HepG2 (cell line): Measurements from ENCODE around the gene PTPRD. TPM values are rescaled to one million over a fixed set of nuclear protein-coding genes. Genes with fewer than 3 reads are reported as not detected.

Experiments used
- ATAC-seq: fragments of 200-7000 bp; cut with Tn5 transposase; 3 replicates; pipeline ENCODE4 v1.9.1; 2020; ENCODE audit warnings: mild to moderate bottlenecking, moderate library complexity
- BruUV-seq: library from RNA; stranded (reverse); fragments of 400-500 nt; replicated peaks from 2 replicates; lab custom pipeline; 2021; lab: Mats Ljungman, UMichigan
- CTCF ChIA-PET: fragments of 300-600 bp; formaldehyde crosslinking; extraction: SDS; loops from one replicate; lab custom pipeline; 2021; ENCODE audit warnings: low total read pairs, inconsistent platforms, low intra/inter-chr PET ratio; lab: Yijun Ruan, JAX
- POLR2A ChIA-PET: fragments of 350-600 bp; sonication (Branson Sonifier 250); formaldehyde crosslinking; loops from one replicate; lab custom pipeline; 2020; ENCODE audit warnings: antibody characterized with exemption, inconsistent platforms; lab: Yijun Ruan, JAX
- DNase-seq: peaks from one replicate; pipeline ENCODE4 v3.0.0-alpha.2; 2015; ENCODE audit warnings: low spot score
- FAIRE-seq: peaks from 3 replicates; lab custom pipeline; 2011; peaks lifted over from hg19 to GRCh38; lab: Jason Lieb, UNC
- H2AFZ ChIP-seq: one replicate; pipeline ENCODE4 v1.6.1; 2011; ENCODE audit warnings: low read length, inconsistent platforms
- H3K27ac ChIP-seq: fragments of 300-600 bp; 3 replicates; pipeline ENCODE4 v1.8.0; 2011; ENCODE audit warnings: mixed run types, mild to moderate bottlenecking, mixed read lengths, low read length, inconsistent platforms; ENCODE audit not compliant: insufficient read depth; ENCODE audit errors: extremely low read length
- H3K27me3 ChIP-seq, 2 experiments: fragments of 200-600 bp in 1 of 2; 2 replicates in 1 of 2; 3 replicates in 1 of 2; pipeline versions ENCODE4 v1.6.0 to v1.8.0; 2011; ENCODE audit warnings: low read length in 2 of 2, mild to moderate bottlenecking in 2 of 2, moderate library complexity in 2 of 2, inconsistent platforms in 1 of 2; ENCODE audit not compliant: insufficient read depth in 2 of 2, control insufficient read depth in 1 of 2
- H3K36me3 ChIP-seq, 2 experiments: fragments of 200-600 bp in 1 of 2; replicated peaks in 1 of 2; 2 replicates in 1 of 2; 3 replicates in 1 of 2; pipeline versions ENCODE4 v1.5.1 to v1.8.0; 2011; ENCODE audit warnings: low read length in 2 of 2, inconsistent platforms in 1 of 2; ENCODE audit not compliant: insufficient read depth in 2 of 2, control insufficient read depth in 1 of 2
- H3K4me1 ChIP-seq: 2 replicates; pipeline ENCODE4 v1.5.1; 2012; ENCODE audit warnings: low read length, inconsistent platforms; ENCODE audit not compliant: insufficient read depth
- H3K4me2 ChIP-seq: 2 replicates; pipeline ENCODE4 v1.6.0; 2011; ENCODE audit warnings: low read depth, low read length, inconsistent platforms
- H3K4me3 ChIP-seq, 3 experiments: fragments of 200-600 bp in 1 of 3; sonication (generic), shearing (Covaris generic) in 1 of 3; replicated peaks in 1 of 3; 2 replicates each; pipeline ENCODE4 v1.5.1; 2011 to 2016; ENCODE audit warnings: low read length in 3 of 3, inconsistent platforms in 2 of 3, low read depth in 2 of 3, mild to moderate bottlenecking in 2 of 3, control low read depth in 1 of 3, mixed read lengths in 1 of 3; ENCODE audit not compliant: insufficient read depth in 1 of 3
- H3K79me2 ChIP-seq: one replicate; pipeline ENCODE4 v1.6.1; 2011; ENCODE audit warnings: low read length, inconsistent platforms; ENCODE audit not compliant: insufficient read depth
- H3K9ac ChIP-seq: 2 replicates; pipeline ENCODE4 v1.6.0; 2011; ENCODE audit warnings: mild to moderate bottlenecking, low read depth, low read length, inconsistent platforms; ENCODE audit not compliant: insufficient read depth
- H3K9me3 ChIP-seq: 2 replicates; pipeline ENCODE4 v1.5.1; 2012; ENCODE audit warnings: mild to moderate bottlenecking, low read length
- H4K20me1 ChIP-seq: 2 replicates; pipeline ENCODE4 v1.6.0; 2011; ENCODE audit warnings: inconsistent platforms, mild to moderate bottlenecking, low read length, moderate library complexity; ENCODE audit not compliant: insufficient read depth
- CBX2 ChIP-seq, 2 experiments: fragments of 200-600 bp in 1 of 2; sonication (generic); formaldehyde crosslinking in 1 of 2; IDR thresholded peaks; 2 replicates each; pipeline versions ENCODE4 v1.7.0 to v1.8.1; 2018 to 2022; ENCODE audit warnings: low read depth in 2 of 2, low read length in 1 of 2, mild to moderate bottlenecking in 1 of 2, missing genetic modification reagents in 1 of 2
- HNRNPH1 ChIP-seq: fragments of 200-400 bp; formaldehyde crosslinking; optimal IDR thresholded peaks from 2 replicates; pipeline ENCODE3; 2017; ENCODE audit warnings: mild to moderate bottlenecking, low read depth, low read length
- NAIF1 ChIP-seq: sonication (generic); formaldehyde crosslinking; IDR thresholded peaks from 2 replicates; pipeline ENCODE4 v1.5.0; 2020; ENCODE audit warnings: mild to moderate bottlenecking, missing genetic modification reagents, borderline replicate concordance
- POLR2G ChIP-seq: fragments of 200-400 bp; formaldehyde crosslinking; IDR thresholded peaks from 2 replicates; pipeline ENCODE4 v1.6.1; 2018; ENCODE audit warnings: mild to moderate bottlenecking, low read depth, low read length, moderate library complexity
- RORA ChIP-seq: sonication (generic); formaldehyde crosslinking; IDR thresholded peaks from 2 replicates; pipeline ENCODE4 v1.5.0; 2020; ENCODE audit warnings: mild to moderate bottlenecking, missing genetic modification reagents, moderate library complexity
- RXRB ChIP-seq: IDR thresholded peaks from 2 replicates; pipeline ENCODE4 v1.6.1; 2016; ENCODE audit warnings: borderline replicate concordance, missing genetic modification reagents, missing compliant biosample characterization
- SMC3 ChIP-seq: IDR thresholded peaks from 2 replicates; pipeline ENCODE4 v1.6.1; 2011; ENCODE audit warnings: low read length, improper control_type of control experiment
- SMYD3 ChIP-seq: sonication (generic); formaldehyde crosslinking; IDR thresholded peaks from 2 replicates; pipeline ENCODE4 v1.8.1; 2023; ENCODE audit warnings: mild to moderate bottlenecking, missing genetic modification reagents
- SOX5 ChIP-seq: IDR thresholded peaks from 2 replicates; pipeline ENCODE4 v1.6.1; 2016; ENCODE audit warnings: borderline replicate concordance
- SP1 ChIP-seq, 2 experiments: fragments of 450-650 bp in 1 of 2; sonication (generic) in 1 of 2; formaldehyde crosslinking in 1 of 2; IDR thresholded peaks; 2 replicates each; pipeline versions ENCODE4 v1.4.0 to v1.6.1; 2016 to 2020; ENCODE audit warnings: missing genetic modification reagents in 1 of 2
- ZNF138 ChIP-seq: sonication (generic); formaldehyde crosslinking; IDR thresholded peaks from 2 replicates; pipeline ENCODE4 v1.5.0; 2020; ENCODE audit warnings: mild to moderate bottlenecking, low read depth, missing genetic modification reagents
- ZNF333 ChIP-seq: sonication (generic); formaldehyde crosslinking; IDR thresholded peaks from 2 replicates; pipeline ENCODE4 v1.4.0; 2020; ENCODE audit warnings: mild to moderate bottlenecking, missing genetic modification reagents, borderline replicate concordance
- ZNF354B ChIP-seq: sonication (generic); formaldehyde crosslinking; IDR thresholded peaks from 2 replicates; pipeline ENCODE4 v1.8.0; 2022; ENCODE audit warnings: mild to moderate bottlenecking, missing genetic modification reagents
- WGBS: methylation state at CpG from one replicate; pipeline ENCODE4 v1.1.6; 2017; ENCODE audit warnings: low lambda C conversion rate; 5-methylcytosine and 5-hydroxymethylcytosine counted together
- in situ Hi-C: cut with HindIII; loops from 2 replicates; pipeline ENCODE4 v1.10.0; 2017; ENCODE audit warnings: low pct_unique_long_range_greater_than_20kb; ENCODE audit not compliant: extremely low pct_ligation_motif_present
- intact Hi-C: fragments of 100-400 bp; cut with micrococcal nuclease; formaldehyde crosslinking; loops from one replicate; pipeline ENCODE4 v1.10.0; 2022; ENCODE audit not compliant: unreplicated experiment
- polyA plus RNA-seq, 8 experiments: library from polyadenylated mRNA; depleted of rRNA in 3 of 8; stranded (reverse) in 7 of 8; unstranded in 1 of 8; fragments of >200 nt; fragmentation: Illumina TruSeq in 4 of 8; extraction: Trizol in 4 of 8; gene quantifications; 2 replicates each; pipeline versions ENCODE4 v1.2.1 to v1.2.3, GENCODE V29; 2011 to 2016; ENCODE audit warnings: low read depth in 4 of 8, missing spikeins in 1 of 8, mixed read lengths in 1 of 8; ENCODE audit not compliant: insufficient read depth in 1 of 8
- total RNA-seq, 5 experiments: library from RNA; depleted of rRNA; stranded (reverse); fragments of >200 nt; fragmentation: Illumina TruSeq; extraction: Trizol; gene quantifications; 2 replicates each; pipeline ENCODE4 v1.2.3, GENCODE V29; 2016; ENCODE audit warnings: low read depth in 1 of 5
- TF ChIP-seq, protein P1 (sequence below): sonication (generic); formaldehyde crosslinking; IDR thresholded peaks from 2 replicates; pipeline ENCODE4 v1.4.0; 2020; ENCODE audit warnings: missing genetic modification reagents, mild to moderate bottlenecking, borderline replicate concordance
- TF ChIP-seq, protein P2 (sequence below): sonication (generic); formaldehyde crosslinking; IDR thresholded peaks from 2 replicates; pipeline ENCODE4; 2020; ENCODE audit warnings: missing genetic modification reagents, mild to moderate bottlenecking, borderline replicate concordance

The PTPRD gene
- total and polyA plus RNA-seq, 2 of the 13 experiments (the other 11 are each of a cell fraction or from before 2014, with no cell fraction given) = 0.05 TPM; not detected in 1

GRCh38 chr9:9521033-9521779, 1091.6 kb downstream of the PTPRD start (continued):
- TF ChIP-seq, protein P1, sequence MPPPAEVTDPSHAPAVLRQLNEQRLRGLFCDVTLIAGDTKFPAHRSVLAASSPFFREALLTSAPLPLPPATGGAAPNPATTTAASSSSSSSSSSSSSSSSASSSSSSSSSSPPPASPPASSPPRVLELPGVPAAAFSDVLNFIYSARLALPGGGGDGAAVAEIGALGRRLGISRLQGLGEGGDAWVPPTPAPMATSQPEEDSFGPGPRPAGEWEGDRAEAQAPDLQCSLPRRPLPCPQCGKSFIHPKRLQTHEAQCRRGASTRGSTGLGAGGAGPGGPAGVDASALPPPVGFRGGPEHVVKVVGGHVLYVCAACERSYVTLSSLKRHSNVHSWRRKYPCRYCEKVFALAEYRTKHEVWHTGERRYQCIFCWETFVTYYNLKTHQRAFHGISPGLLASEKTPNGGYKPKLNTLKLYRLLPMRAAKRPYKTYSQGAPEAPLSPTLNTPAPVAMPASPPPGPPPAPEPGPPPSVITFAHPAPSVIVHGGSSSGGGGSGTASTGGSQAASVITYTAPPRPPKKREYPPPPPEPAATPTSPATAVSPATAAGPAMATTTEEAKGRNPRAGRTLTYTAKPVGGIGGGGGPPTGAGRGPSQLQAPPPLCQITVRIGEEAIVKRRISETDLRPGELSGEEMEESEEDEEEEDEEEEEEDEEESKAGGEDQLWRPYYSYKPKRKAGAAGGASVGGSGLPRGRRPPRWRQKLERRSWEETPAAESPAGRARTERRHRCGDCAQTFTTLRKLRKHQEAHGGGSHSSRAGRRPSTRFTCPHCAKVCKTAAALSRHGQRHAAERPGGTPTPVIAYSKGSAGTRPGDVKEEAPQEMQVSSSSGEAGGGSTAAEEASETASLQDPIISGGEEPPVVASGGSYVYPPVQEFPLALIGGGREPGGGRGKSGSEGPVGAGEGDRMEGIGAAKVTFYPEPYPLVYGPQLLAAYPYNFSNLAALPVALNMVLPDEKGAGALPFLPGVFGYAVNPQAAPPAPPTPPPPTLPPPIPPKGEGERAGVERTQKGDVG (CRISPR knock-in tag) = no peak
- TF ChIP-seq CBX2 (IDR thresholded peaks at IDR 0.05; ENCODE audit: low read depth, low read length) (no peak), CBX2 (CRISPR knock-in tag; IDR thresholded peaks at IDR 0.05; ENCODE audit: low read depth) (no peak)
- TF ChIP-seq, all 625 proteins: peak for 0

DNA sequence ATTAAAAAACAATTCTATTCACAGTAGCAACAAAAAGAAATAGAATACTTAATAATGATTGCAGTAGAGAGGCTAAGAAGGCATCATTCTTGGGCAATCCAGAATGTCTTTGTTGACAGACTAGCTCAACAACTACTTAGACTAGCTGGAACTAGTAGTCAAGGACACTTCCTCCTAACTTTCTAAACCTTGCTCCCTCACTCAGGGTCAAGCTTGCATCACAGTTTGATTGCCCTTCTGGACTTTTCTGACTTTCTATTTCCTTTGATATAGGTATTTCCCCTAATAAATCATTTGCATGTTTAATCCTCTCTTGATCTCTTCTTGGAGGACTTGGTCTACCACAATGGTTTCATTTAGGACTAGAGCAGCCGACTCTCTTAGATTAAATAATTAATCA, 1107.9 kb downstream of the PTPRD start:
- Histone ChIP-seq H3K79me2 (no peaks in the 10 kb centered on the region), H3K4me2 (no peak overlapping the region), H3K27me3 (no peaks in the 10 kb centered on the region), H3K36me3 (no peaks in the 10 kb centered on the region), H2AFZ (no peak overlapping the region), H3K9ac (no peak overlapping the region), H3K4me3 (no peak overlapping the region), H4K20me1 (no peaks in the 10 kb centered on the region), H3K4me1 (no peaks in the 10 kb centered on the region), H3K27ac (no peak overlapping the region), H3K9me3 (peaks cover 4% of the 10 kb centered on the region; the same call in 1 of the 2 replicates)
- no peak for ATAC-seq
- WGBS = 0% methylated on average over 1 of the region's 1 CpG
- ChIA-PET CTCF (no interaction called here), POLR2A (no interaction called here)
- intact Hi-C loops (loop anchor here (10.0 kb wide), 1 partner anchor 1300 kb away; no protein-coding TSS in a partner anchor), in situ Hi-C loops (no loop called here)
- BruUV-seq = no TSS peak
- DNase-seq = no peak
- FAIRE-seq = no peak
- TF ChIP-seq POLR2G (no peak), SMC3 (no peak), RORA (CRISPR knock-in tag) (no peak), NAIF1 (CRISPR knock-in tag) (no peak), SP1 (IDR thresholded peaks at IDR 0.05) (no peak), SP1 (CRISPR knock-in tag; IDR thresholded peaks at IDR 0.05) (no peak), SOX5 (no peak), RXRB (no peak), ZNF333 (CRISPR knock-in tag) (no peak), SMYD3 (CRISPR knock-in tag) (no peak), ZNF138 (CRISPR knock-in tag) (no peak), ZNF354B (CRISPR knock-in tag) (no peak), HNRNPH1 (no peak)
- TF ChIP-seq, protein P2, sequence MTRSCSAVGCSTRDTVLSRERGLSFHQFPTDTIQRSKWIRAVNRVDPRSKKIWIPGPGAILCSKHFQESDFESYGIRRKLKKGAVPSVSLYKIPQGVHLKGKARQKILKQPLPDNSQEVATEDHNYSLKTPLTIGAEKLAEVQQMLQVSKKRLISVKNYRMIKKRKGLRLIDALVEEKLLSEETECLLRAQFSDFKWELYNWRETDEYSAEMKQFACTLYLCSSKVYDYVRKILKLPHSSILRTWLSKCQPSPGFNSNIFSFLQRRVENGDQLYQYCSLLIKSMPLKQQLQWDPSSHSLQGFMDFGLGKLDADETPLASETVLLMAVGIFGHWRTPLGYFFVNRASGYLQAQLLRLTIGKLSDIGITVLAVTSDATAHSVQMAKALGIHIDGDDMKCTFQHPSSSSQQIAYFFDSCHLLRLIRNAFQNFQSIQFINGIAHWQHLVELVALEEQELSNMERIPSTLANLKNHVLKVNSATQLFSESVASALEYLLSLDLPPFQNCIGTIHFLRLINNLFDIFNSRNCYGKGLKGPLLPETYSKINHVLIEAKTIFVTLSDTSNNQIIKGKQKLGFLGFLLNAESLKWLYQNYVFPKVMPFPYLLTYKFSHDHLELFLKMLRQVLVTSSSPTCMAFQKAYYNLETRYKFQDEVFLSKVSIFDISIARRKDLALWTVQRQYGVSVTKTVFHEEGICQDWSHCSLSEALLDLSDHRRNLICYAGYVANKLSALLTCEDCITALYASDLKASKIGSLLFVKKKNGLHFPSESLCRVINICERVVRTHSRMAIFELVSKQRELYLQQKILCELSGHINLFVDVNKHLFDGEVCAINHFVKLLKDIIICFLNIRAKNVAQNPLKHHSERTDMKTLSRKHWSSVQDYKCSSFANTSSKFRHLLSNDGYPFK = no peak
